T-cell (primary cell): Measurements from ENCODE around the gene METTL26. TPM values are rescaled to one million over a fixed set of nuclear protein-coding genes. Genes with fewer than 3 reads are reported as not detected.
A peak's percentile ranks its signal among the peaks of the same experiment; 100 is the strongest.

ENCODE experiments used
- ATAC-seq, 4 experiments: fragments of 200-7000 bp in 3 of 4; fragments of 150-1000 bp in 1 of 4; cut with Tn5 transposase; replicated peaks in 1 of 4; 1 replicate in 3 of 4; 2 replicates in 1 of 4; pipeline ENCODE4 v1.10.0; 2021; ENCODE audit warnings: moderate library complexity in 3 of 4, mild to moderate bottlenecking in 2 of 4, moderate number of reproducible peaks in 1 of 4
- CTCF ChIA-PET, 2 donors: fragments of 300-600 bp; sonication (Branson Sonifier 250); formaldehyde crosslinking; loops; one replicate each; lab custom pipeline; 2022; ENCODE audit warnings: antibody characterized with exemption in 2 of 2; lab: Charles Lee
- POLR2A ChIA-PET, 2 donors: fragments of 300-600 bp; sonication (Branson Sonifier 250); formaldehyde crosslinking; loops; one replicate each; lab custom pipeline; 2022; ENCODE audit warnings: antibody characterized with exemption in 2 of 2; lab: Charles Lee
- DNase-seq, 35 experiments: peaks; one replicate each; pipeline versions ENCODE4 v3.0.0 to v3.0.0-alpha.2; 2013 to 2023
- H3K27ac ChIP-seq: one replicate; pipeline ENCODE4 v1.5.1; 2013; ENCODE audit warnings: low read length
- H3K27me3 ChIP-seq, 2 experiments: replicated peaks in 1 of 2; 1 replicate in 1 of 2; 2 replicates in 1 of 2; pipeline versions ENCODE4 v1.6.1 to v1.7.0; 2013; ENCODE audit warnings: low read length in 1 of 2, mixed read lengths in 1 of 2; ENCODE audit not compliant: control insufficient read depth in 2 of 2, insufficient read depth in 2 of 2; ENCODE audit errors: extremely low read depth in 1 of 2
- H3K36me3 ChIP-seq, 2 donors: 1 replicate in 1 of 2; 2 replicates in 1 of 2; pipeline versions ENCODE4 v1.6.1 to v1.7.0; 2013; ENCODE audit warnings: low read length in 1 of 2; ENCODE audit not compliant: control insufficient read depth in 2 of 2, insufficient read depth in 1 of 2; ENCODE audit errors: extremely low read depth in 1 of 2
- H3K4me1 ChIP-seq, 2 experiments: 1 replicate in 1 of 2; 2 replicates in 1 of 2; pipeline versions ENCODE4 v1.6.1 to v1.7.0; 2013; ENCODE audit warnings: low read length in 2 of 2, mixed read lengths in 1 of 2; ENCODE audit not compliant: insufficient read depth in 2 of 2, control insufficient read depth in 1 of 2; ENCODE audit errors: extremely low read depth in 1 of 2
- H3K4me3 ChIP-seq, 2 donors: 1 replicate in 1 of 2; 2 replicates in 1 of 2; pipeline versions ENCODE4 v1.5.1 to v1.7.0; 2013; ENCODE audit warnings: mild to moderate bottlenecking in 2 of 2, low read length in 1 of 2, moderate library complexity in 1 of 2; ENCODE audit not compliant: control insufficient read depth in 1 of 2; ENCODE audit errors: extremely low read depth in 1 of 2
- H3K9me3 ChIP-seq: 2 replicates; pipeline ENCODE4 v1.7.0; 2013
- H3K27ac Mint-ChIP-seq, 2 donors: one replicate each; pipeline ENCODE4 v1.8.0; 2020 to 2021; ENCODE audit warnings: mild to moderate bottlenecking in 2 of 2, mixed read lengths in 2 of 2
- H3K27me3 Mint-ChIP-seq, 2 donors: one replicate each; pipeline ENCODE4 v1.8.0; 2021 to 2022; ENCODE audit warnings: mixed read lengths in 2 of 2
- H3K36me3 Mint-ChIP-seq: one replicate; pipeline ENCODE4 v1.8.0; 2021; ENCODE audit warnings: mixed read lengths
- H3K4me1 Mint-ChIP-seq, 3 donors: one replicate each; pipeline ENCODE4 v1.8.0; 2020 to 2022; ENCODE audit warnings: mixed read lengths in 3 of 3, mild to moderate bottlenecking in 1 of 3
- H3K4me3 Mint-ChIP-seq, 3 donors: one replicate each; pipeline ENCODE4 v1.8.0; 2020 to 2022; ENCODE audit warnings: mild to moderate bottlenecking in 3 of 3, mixed read lengths in 3 of 3, moderate library complexity in 3 of 3
- H3K9me3 Mint-ChIP-seq, 3 donors: one replicate each; pipeline ENCODE4 v1.8.0; 2020 to 2022; ENCODE audit warnings: mixed read lengths in 3 of 3
- WGBS: methylation state at CpG from one replicate; pipeline ENCODE4 v1.1.5; 2013; ENCODE audit warnings: missing lambda C conversion rate; ENCODE audit not compliant: insufficient coverage; 5-methylcytosine and 5-hydroxymethylcytosine counted together
- total RNA-seq, 35 experiments: library from RNA in 6 of 35; stranded (reverse) in 6 of 35; fragments of 120-200 nt in 1 of 35; gene quantifications; one replicate each; pipeline versions ENCODE4 v1.2.1 to v1.2.4 and lab custom pipeline; 2013 to 2026

METTL26 gene
- total RNA-seq (10 to 100 TPM; 42.1 to 94.0 (median 87.2) TPM), total RNA-seq (lab: John Stamatoyannopoulos, UW) (8.4 to 51.7 (median 28.5) reads per million in 29 experiments)
- 49.1 TPM for total RNA-seq (2013)

- Histone ChIP-seq H3K9me3 (no peaks in the 10 kb centered on the region), H3K4me3 (peak within 1 kb of the TSS; percentile 87 to 96), H3K27me3 (no peaks in the 10 kb centered on the region), H3K36me3 (peaks cover 5 to 9% of the 10 kb centered on the region in 2 donors), H3K27ac (peak within 1 kb of the TSS; percentile 78), H3K4me1 (peaks cover 9 to 40% of the 10 kb centered on the region in 2 experiments)
- Mint-ChIP-seq H3K36me3 (no peaks in the 10 kb centered on the region), H3K27me3 (peaks cover 0 to 3% of the 10 kb centered on the region in 2 donors), H3K4me3 (peak within 1 kb of the TSS; percentile 94 to 99 (median 95)), H3K9me3 (no peaks in the 10 kb centered on the region), H3K4me1 (peaks cover 7 to 8% (median 8%) of the 10 kb centered on the region in 3 donors), H3K27ac (peak within 1 kb of the TSS; percentile 97 to 98)
- DNase-seq (peak; percentile 87 to 96 (median 92)), ATAC-seq (peak; percentile 85 to 88 (median 87))
- ChIA-PET CTCF (interaction anchor here in 1 of 2 donors (1.1 to 1.2 kb wide), 2 partner anchors 48 to 57 kb away, joined by 3 read pairs; no protein-coding TSS in a partner anchor), POLR2A (no interaction called here)
- WGBS, result under 1% methylated on average over 90 of the region's 91 CpGs
Measured at GRCh38 chr16:636206-637080, at the start of gene METTL26. Gene METTL26, minus strand, starts transcription at chr16:636305. Its CDS starts 15 bp downstream, at chr16:636290.

- ChIA-PET POLR2A (no interaction called here), CTCF (no interaction called here)
- no peaks in the 10 kb centered on the region for H3K9me3 ChIP-seq
- H3K4me3 ChIP-seq, result no peak overlapping the region
- H3K9me3 Mint-ChIP-seq, result no peaks in the 10 kb centered on the region
- ATAC-seq (no peak), DNase-seq (no peak)
- H3K27ac ChIP-seq, result no peak overlapping the region
- no peak overlapping the region for H3K27ac Mint-ChIP-seq
- H3K4me3 Mint-ChIP-seq, result peak overlapping the region in 2 of 3 donors; percentile 28 to 45
- H3K27me3 ChIP-seq, result no peaks in the 10 kb centered on the region
- H3K36me3 Mint-ChIP-seq, result peaks cover 4% of the 10 kb centered on the region
- H3K27me3 Mint-ChIP-seq, result no peaks in the 10 kb centered on the region
- H3K4me1 Mint-ChIP-seq, result peaks cover 10 to 46% (median 46%) of the 10 kb centered on the region in 3 donors
- peaks cover 8 to 69% of the 10 kb centered on the region in 2 experiments for H3K4me1 ChIP-seq
- H3K36me3 ChIP-seq, result peaks cover 8 to 28% of the 10 kb centered on the region in 2 donors
- WGBS, result 94% methylated on average over 56 of the region's 61 CpGs
Measured at GRCh38 chr16:684961-685696, 49.0 kb upstream of the METTL26 start.

- H3K4me1 Mint-ChIP-seq, result peaks cover 12 to 45% (median 41%) of the 10 kb centered on the region in 3 donors
- no peaks in the 10 kb centered on the region for H3K27me3 Mint-ChIP-seq
- 3% methylated on average over 91 of the region's 91 CpGs for WGBS
- H3K27ac Mint-ChIP-seq, result peak within 1 kb of the TSS; percentile 65 to 66
- H3K4me3 Mint-ChIP-seq, result peak within 1 kb of the TSS; percentile 69 to 79 (median 77)
- H3K9me3 Mint-ChIP-seq, result no peaks in the 10 kb centered on the region
- H3K9me3 ChIP-seq, result no peaks in the 10 kb centered on the region
- POLR2A ChIA-PET, result no interaction called here
- peaks cover 4% of the 10 kb centered on the region for H3K36me3 Mint-ChIP-seq
- ATAC-seq, result peak; percentile 60 to 76 (median 66)
- H3K27me3 ChIP-seq, result no peaks in the 10 kb centered on the region
- peak; percentile 85 to 97 (median 91) for DNase-seq
- H3K27ac ChIP-seq, result peak within 1 kb of the TSS; percentile 75
- H3K4me1 ChIP-seq, result peaks cover 3 to 67% of the 10 kb centered on the region in 2 experiments
- peak within 1 kb of the TSS; percentile 62 for H3K4me3 ChIP-seq
- peaks cover 8 to 28% of the 10 kb centered on the region in 2 donors for H3K36me3 ChIP-seq
- CTCF ChIA-PET, result no interaction called here
Measured at GRCh38 chr16:684071-684794, 48.1 kb upstream of the METTL26 start, which contains the start of gene JMJD8. Gene JMJD8, minus strand, starts transcription at chr16:684334. Its CDS starts 15 bp downstream, at chr16:684319.

GRCh38 chr16:683396-684070 lies 47.4 kb upstream of the METTL26 start:
- CTCF ChIA-PET, result no interaction called here
- peaks cover 17 to 42% (median 36%) of the 10 kb centered on the region in 3 donors for H3K4me1 Mint-ChIP-seq
- peaks cover 2 to 66% of the 10 kb centered on the region in 2 experiments for H3K4me1 ChIP-seq

GRCh38 chr16:682493-683395 lies 46.6 kb upstream of the METTL26 start:
- ATAC-seq, result no peak
- WGBS, result 90% methylated on average over 27 of the region's 36 CpGs
- CTCF ChIA-PET, result no interaction called here

More at GRCh38 chr16:683396-684070, 47.4 kb upstream of the METTL26 start:
- Mint-ChIP-seq H3K36me3 (peaks cover 4% of the 10 kb centered on the region), H3K9me3 (no peaks in the 10 kb centered on the region), H3K27ac (peak overlapping the region; percentile 65 to 66), H3K27me3 (no peaks in the 10 kb centered on the region), H3K4me3 (peak overlapping the region; percentile 68 to 77 (median 71))
- no peaks in the 10 kb centered on the region for H3K9me3 ChIP-seq
- 22% methylated on average over 56 of the region's 57 CpGs for WGBS
- ATAC-seq (no peak), DNase-seq (no peak)
- no peak overlapping the region for H3K27ac ChIP-seq
- peak overlapping the region; percentile 22 to 48 for H3K4me3 ChIP-seq
- POLR2A ChIA-PET, result no interaction called here
- peaks cover 8 to 28% of the 10 kb centered on the region in 2 donors for H3K36me3 ChIP-seq
- H3K27me3 ChIP-seq, result no peaks in the 10 kb centered on the region

More at GRCh38 chr16:682493-683395, 46.6 kb upstream of the METTL26 start:
- H3K27me3 Mint-ChIP-seq, result no peaks in the 10 kb centered on the region
- peak in 1 of 35 experiments; percentile 34 for DNase-seq
- H3K4me3 Mint-ChIP-seq, result peak overlapping the region; percentile 68 to 77 (median 71)
- peaks cover 17 to 42% (median 36%) of the 10 kb centered on the region in 3 donors for H3K4me1 Mint-ChIP-seq
- Histone ChIP-seq H3K4me3 (no peak overlapping the region), H3K9me3 (no peaks in the 10 kb centered on the region), H3K27ac (no peak overlapping the region), H3K4me1 (peaks cover 2 to 65% of the 10 kb centered on the region in 2 experiments), H3K36me3 (peaks cover 8 to 28% of the 10 kb centered on the region in 2 donors), H3K27me3 (no peaks in the 10 kb centered on the region)
- peak overlapping the region; percentile 66 for H3K27ac Mint-ChIP-seq
- H3K9me3 Mint-ChIP-seq, result no peaks in the 10 kb centered on the region
- POLR2A ChIA-PET, result no interaction called here
- peaks cover 4% of the 10 kb centered on the region for H3K36me3 Mint-ChIP-seq
